SU-DHL-6 (cell line): ENCODE data around the gene PRPF40A.

Source experiments
- EZH2phosphoT487 ChIP-seq: fragments of 200-600 bp; sonication (generic), shearing (Covaris generic); conservative IDR thresholded peaks from 2 replicates; pipeline ENCODE4 v1.6.1; 2018; ENCODE audit warnings: mild to moderate bottlenecking, antibody characterized with exemption, low read length, moderate library complexity, mixed read lengths
- TF ChIP-seq, protein P1 (sequence below): fragments of 200-600 bp; sonication (generic); IDR thresholded peaks from one replicate; pipeline ENCODE4 v1.5.1; 2017; ENCODE audit warnings: antibody characterized with exemption, mild to moderate bottlenecking, low read length, moderate library complexity; ENCODE audit not compliant: insufficient read depth, poor library complexity, severe bottlenecking

DNA sequence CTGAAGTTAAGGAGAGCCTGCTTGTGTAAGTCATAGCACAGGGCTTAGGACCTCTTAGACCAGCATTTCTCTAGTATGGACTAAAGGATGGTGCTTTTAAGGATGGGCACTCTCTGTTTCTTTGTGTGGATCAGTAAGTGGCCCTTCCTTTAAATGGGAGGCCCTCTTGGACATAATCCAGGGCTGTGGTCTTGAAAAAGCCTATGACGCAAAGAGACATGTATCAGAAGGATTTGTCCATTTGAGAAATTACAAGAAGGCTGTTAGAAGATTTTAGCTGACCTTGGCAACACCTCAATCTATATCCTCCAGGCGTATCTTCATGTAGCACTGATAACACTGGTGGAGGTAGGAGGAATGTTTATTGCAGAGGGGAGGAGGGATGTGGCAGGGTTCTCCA, 79.2 kb downstream of the PRPF40A start:
- TF ChIP-seq, protein P1, sequence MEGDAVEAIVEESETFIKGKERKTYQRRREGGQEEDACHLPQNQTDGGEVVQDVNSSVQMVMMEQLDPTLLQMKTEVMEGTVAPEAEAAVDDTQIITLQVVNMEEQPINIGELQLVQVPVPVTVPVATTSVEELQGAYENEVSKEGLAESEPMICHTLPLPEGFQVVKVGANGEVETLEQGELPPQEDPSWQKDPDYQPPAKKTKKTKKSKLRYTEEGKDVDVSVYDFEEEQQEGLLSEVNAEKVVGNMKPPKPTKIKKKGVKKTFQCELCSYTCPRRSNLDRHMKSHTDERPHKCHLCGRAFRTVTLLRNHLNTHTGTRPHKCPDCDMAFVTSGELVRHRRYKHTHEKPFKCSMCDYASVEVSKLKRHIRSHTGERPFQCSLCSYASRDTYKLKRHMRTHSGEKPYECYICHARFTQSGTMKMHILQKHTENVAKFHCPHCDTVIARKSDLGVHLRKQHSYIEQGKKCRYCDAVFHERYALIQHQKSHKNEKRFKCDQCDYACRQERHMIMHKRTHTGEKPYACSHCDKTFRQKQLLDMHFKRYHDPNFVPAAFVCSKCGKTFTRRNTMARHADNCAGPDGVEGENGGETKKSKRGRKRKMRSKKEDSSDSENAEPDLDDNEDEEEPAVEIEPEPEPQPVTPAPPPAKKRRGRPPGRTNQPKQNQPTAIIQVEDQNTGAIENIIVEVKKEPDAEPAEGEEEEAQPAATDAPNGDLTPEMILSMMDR, result no peak
- no peak for TF ChIP-seq EZH2phosphoT487
